D721Med (cell line): ENCODE results near the gene ATOH1.

Experiments
- DNase-seq: peaks from one replicate; pipeline ENCODE4 v3.0.0; 2011; ENCODE audit warnings: low spot score; ENCODE audit not compliant: insufficient read length
- FAIRE-seq: peaks from 2 replicates; lab custom pipeline; 2011; peaks lifted over from hg19 to GRCh38; lab: Jason Lieb, UNC
- CTCF ChIP-seq: IDR thresholded peaks from 2 replicates; pipeline ENCODE4 v1.5.1; 2012; ENCODE audit warnings: mild to moderate bottlenecking, control low read depth; ENCODE audit not compliant: insufficient read depth; ENCODE audit errors: missing control alignments

ATOH1 gene

GRCh38 chr4:93802045-93802444 is 26.5 kb upstream of the ATOH1 start:
- DNase-seq (no peak), FAIRE-seq (no peak)
- no peak for TF ChIP-seq CTCF

- no peak for TF ChIP-seq CTCF
Measured at GRCh38 chr4:93809773-93810172, 18.8 kb upstream of the ATOH1 start.

GRCh38 chr4:93810340-93810992 is 18.1 kb upstream of the ATOH1 start:
- DNase-seq (no peak), FAIRE-seq (no peak)
- TF ChIP-seq CTCF = no peak

More at GRCh38 chr4:93809773-93810172, 18.8 kb upstream of the ATOH1 start:
- DNase-seq (no peak), FAIRE-seq (no peak)

- TF ChIP-seq CTCF = no peak
- no peak for FAIRE-seq
Measured at GRCh38 chr4:93813092-93813491, 15.5 kb upstream of the ATOH1 start.

GRCh38 chr4:93814141-93814540 is 14.4 kb upstream of the ATOH1 start:
- DNase-seq (no peak), FAIRE-seq (no peak)
- no peak for TF ChIP-seq CTCF

More at GRCh38 chr4:93813092-93813491, 15.5 kb upstream of the ATOH1 start:
- no peak for DNase-seq

- DNase-seq (no peak), FAIRE-seq (no peak)
- no peak for TF ChIP-seq CTCF
Measured at GRCh38 chr4:93814722-93815121, 13.8 kb upstream of the ATOH1 start.

GRCh38 chr4:93825551-93826216 is 2.9 kb upstream of the ATOH1 start:
- FAIRE-seq (no peak), DNase-seq (no peak)
- no peak for TF ChIP-seq CTCF
